ENCODE measurements around the gene CKMT2. TPM values are rescaled to one million over a fixed set of nuclear protein-coding genes. Genes with fewer than 3 reads are reported as not detected.

The CKMT2 gene
- total and polyA plus RNA-seq, 2 of the 4 experiments (the other 2 are of a cell fraction), result 0.21 to 0.36 TPM

DNA sequence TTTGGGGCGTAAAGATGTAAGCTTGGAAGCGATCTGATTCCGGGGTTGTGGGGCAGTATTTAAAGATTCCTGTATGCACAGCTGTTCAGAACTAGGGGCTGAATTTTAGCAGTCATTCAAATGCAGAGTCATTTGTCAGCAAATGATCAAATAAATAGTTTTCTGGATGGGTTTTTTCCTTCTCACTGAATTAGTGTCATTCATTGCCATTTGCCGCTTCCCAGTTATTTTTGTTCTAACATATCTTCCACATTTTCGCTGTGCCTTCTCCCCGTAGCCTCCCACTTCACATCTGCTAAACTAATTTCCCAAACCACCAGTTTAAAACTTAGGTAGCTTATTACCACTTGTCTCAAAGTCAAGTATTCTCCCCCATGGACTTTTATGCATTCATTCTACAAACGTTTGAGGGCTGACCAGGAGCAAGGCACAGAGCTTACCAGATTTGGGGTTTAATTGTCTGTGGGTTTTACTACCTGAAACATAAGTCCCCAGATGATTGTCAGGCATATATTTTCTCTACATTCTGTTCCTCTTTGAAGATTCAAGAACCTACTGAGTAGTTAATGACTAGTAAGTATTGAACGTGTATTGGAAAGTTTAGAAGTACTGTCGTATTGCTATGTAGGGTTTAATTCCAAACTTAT, 41.3 kb upstream of the CKMT2 start:
- H2AFZ ChIP-seq (replicated peaks; ENCODE audit: low read length, poor library complexity), result no peak overlapping the region
- no peak overlapping the region for H4K91ac ChIP-seq (ENCODE audit: insufficient read depth, low read depth, low read length)
- no peak overlapping the region for H4K8ac ChIP-seq (ENCODE audit: low read depth in 2 of 2, low read length in 2 of 2)
- H2AK5ac ChIP-seq (ENCODE audit: low read depth, low read length), result no peak overlapping the region
- no peak overlapping the region for H3K4me2 ChIP-seq (ENCODE audit: low read depth, low read length)
- H2BK15ac ChIP-seq (ENCODE audit: low read depth, low read length), result no peak overlapping the region
- peaks cover 0 to 2% of the 10 kb centered on the region in 2 experiments; a peak in 3 of 4 replicates for H3K79me1 ChIP-seq (ENCODE audit: low read depth in 1 of 2, low read length in 2 of 2)
- dilution Hi-C loops (cut with HindIII; ENCODE audit: low sequenced_read_pairs, unreplicated experiment) (no loop called here), intact Hi-C loops (cut with micrococcal nuclease) (no loop called here), in situ Hi-C loops (cut with MboI; ENCODE audit: low sequenced_read_pairs) (loop anchor here (10.0 kb wide), 1 partner anchor 507 kb away; no protein-coding TSS in a partner anchor)
- H2BK20ac ChIP-seq (ENCODE audit: low read depth, low read length), result no peak overlapping the region
- no peaks in the 10 kb centered on the region for H3K9me3 ChIP-seq (ENCODE audit: control insufficient read depth, insufficient read depth, low read length)
- ChIA-PET CTCF (no interaction called here), POLR2A (ENCODE audit: unreplicated experiment) (no interaction called here)
- no peak overlapping the region for H4K5ac ChIP-seq (ENCODE audit: low read depth, low read length)
- H3K27ac ChIP-seq (ENCODE audit: insufficient read depth, low read length), result no peak overlapping the region
- H3K56ac ChIP-seq (ENCODE audit: extremely low read depth, insufficient read depth, low read length), result no peak overlapping the region
- no peak for ATAC-seq (ENCODE audit: low read depth)
- peaks cover 3% of the 10 kb centered on the region for H3K36me3 ChIP-seq (ENCODE audit: control insufficient read depth, insufficient read depth, low read length)
- no peaks in the 10 kb centered on the region for H4K20me1 ChIP-seq (ENCODE audit: insufficient read depth, low read length)
- peaks cover 2% of the 10 kb centered on the region; the same call in 1 of the 2 replicates for H3K9me1 ChIP-seq (ENCODE audit: insufficient read depth, low read length)
- no peak overlapping the region for H3K4me3 ChIP-seq (ENCODE audit: insufficient read depth, low read depth, low read length)
- H3K4me1 ChIP-seq (ENCODE audit: control insufficient read depth, insufficient read depth, low read length), result no peaks in the 10 kb centered on the region; the same call in 1 of the 2 replicates
- no peak overlapping the region for H3K4ac ChIP-seq (ENCODE audit: low read depth, low read length)
- H2BK120ac ChIP-seq (ENCODE audit: low read depth, low read length), result no peak overlapping the region
- DNase-seq, result no peak
- TF ChIP-seq, protein P1, sequence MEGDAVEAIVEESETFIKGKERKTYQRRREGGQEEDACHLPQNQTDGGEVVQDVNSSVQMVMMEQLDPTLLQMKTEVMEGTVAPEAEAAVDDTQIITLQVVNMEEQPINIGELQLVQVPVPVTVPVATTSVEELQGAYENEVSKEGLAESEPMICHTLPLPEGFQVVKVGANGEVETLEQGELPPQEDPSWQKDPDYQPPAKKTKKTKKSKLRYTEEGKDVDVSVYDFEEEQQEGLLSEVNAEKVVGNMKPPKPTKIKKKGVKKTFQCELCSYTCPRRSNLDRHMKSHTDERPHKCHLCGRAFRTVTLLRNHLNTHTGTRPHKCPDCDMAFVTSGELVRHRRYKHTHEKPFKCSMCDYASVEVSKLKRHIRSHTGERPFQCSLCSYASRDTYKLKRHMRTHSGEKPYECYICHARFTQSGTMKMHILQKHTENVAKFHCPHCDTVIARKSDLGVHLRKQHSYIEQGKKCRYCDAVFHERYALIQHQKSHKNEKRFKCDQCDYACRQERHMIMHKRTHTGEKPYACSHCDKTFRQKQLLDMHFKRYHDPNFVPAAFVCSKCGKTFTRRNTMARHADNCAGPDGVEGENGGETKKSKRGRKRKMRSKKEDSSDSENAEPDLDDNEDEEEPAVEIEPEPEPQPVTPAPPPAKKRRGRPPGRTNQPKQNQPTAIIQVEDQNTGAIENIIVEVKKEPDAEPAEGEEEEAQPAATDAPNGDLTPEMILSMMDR (conservative IDR thresholded peaks at IDR 0.05; ENCODE audit: low read depth, low read length), result no peak
- TF ChIP-seq, protein P2, sequence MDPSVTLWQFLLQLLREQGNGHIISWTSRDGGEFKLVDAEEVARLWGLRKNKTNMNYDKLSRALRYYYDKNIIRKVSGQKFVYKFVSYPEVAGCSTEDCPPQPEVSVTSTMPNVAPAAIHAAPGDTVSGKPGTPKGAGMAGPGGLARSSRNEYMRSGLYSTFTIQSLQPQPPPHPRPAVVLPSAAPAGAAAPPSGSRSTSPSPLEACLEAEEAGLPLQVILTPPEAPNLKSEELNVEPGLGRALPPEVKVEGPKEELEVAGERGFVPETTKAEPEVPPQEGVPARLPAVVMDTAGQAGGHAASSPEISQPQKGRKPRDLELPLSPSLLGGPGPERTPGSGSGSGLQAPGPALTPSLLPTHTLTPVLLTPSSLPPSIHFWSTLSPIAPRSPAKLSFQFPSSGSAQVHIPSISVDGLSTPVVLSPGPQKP (IDR thresholded peaks at IDR 0.05; ENCODE audit: borderline replicate concordance, low read depth, low read length), result no peak
- no peak for TF ChIP-seq RAD21 (IDR thresholded peaks at IDR 0.05; ENCODE audit: low read length)
- no peak overlapping the region for H2AK9ac ChIP-seq (replicated peaks; ENCODE audit: low read depth, low read length, poor library complexity)
- no peak overlapping the region for H3K9ac ChIP-seq (ENCODE audit: low read depth, low read length)
- no peak overlapping the region for H3K18ac ChIP-seq (ENCODE audit: low read depth, low read length)
- BruUV-seq (replicated peaks), result no TSS peak
- no peak overlapping the region for H2BK5ac ChIP-seq (ENCODE audit: low read depth, low read length, poor library complexity, severe bottlenecking)
- no peaks in the 10 kb centered on the region for H3K27me3 ChIP-seq (ENCODE audit: control insufficient read depth, insufficient read depth, low read length)
- no peak overlapping the region for H3K14ac ChIP-seq (replicated peaks; ENCODE audit: low read depth, low read length)
- 86% methylated on average over 2 of the region's 9 CpGs; no CpG with 5 or more reads in 1 of the 2 experiments for WGBS, 2 experiments (ENCODE audit: extremely low coverage in 2 of 2, insufficient read length in 1 of 2)
- no peak overlapping the region for H3K23ac ChIP-seq (ENCODE audit: low read depth, low read length)

All from IMR-90 (cell line).